Measurements from ENCODE around the gene LXN. TPM values are rescaled to one million over a fixed set of nuclear protein-coding genes. Genes with fewer than 3 reads are reported as not detected.

The LXN gene
- total and polyA plus RNA-seq, 8 donors = 31.4 to 223 (median 174) TPM

DNA sequence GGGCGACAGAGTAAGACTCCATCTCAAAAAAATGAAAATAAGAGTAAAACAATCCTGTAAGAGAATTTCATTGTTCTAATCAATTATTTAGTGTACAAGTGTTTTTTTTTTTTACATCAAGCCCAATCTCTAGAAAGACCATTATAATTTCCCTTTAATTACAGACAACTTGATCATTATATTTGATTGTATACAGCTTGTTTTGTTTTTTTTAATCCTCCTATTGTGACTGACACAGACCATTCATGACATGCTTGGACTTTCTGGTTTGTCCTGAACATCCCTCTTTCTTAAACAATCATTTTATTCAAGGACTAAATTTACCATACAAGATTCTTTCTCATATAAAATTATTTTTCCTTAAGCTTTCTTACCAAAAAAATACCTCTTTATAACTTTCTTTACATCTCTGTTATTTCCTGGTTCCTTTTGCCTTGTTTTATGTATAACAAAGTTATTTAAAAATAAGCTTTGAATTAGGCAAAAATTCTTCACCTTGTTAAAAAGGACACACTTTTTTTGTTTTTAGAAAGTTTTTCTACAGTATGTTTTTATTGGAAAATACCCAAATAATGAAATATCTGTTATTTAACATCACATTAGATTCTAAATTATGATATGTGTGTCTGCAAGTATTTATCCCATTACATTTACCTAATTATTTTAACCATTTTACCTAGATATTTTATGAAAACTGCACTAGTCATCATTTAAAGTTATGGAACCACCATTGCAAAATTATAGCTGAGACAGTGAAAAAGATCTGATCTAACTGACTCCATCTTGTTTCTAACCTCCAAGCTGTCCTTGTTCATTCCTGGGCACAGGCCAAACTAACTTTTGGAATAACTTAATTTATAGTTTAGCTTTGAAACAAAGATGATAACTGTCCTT lies 54.2 kb downstream of the LXN start:
- no peak overlapping the region for H3K27ac ChIP-seq
- H3K9me3 ChIP-seq = peaks cover 0 to 41% of the 10 kb centered on the region in 2 donors
- H3K27me3 ChIP-seq = no peaks in the 10 kb centered on the region
- intact Hi-C loops (cut with DNase I) = no loop called here
- H3K36me3 ChIP-seq = no peaks in the 10 kb centered on the region
- H3K4me1 ChIP-seq = no peaks in the 10 kb centered on the region
- ATAC-seq (no peak), DNase-seq (no peak)
- TF ChIP-seq CTCF (IDR thresholded peaks at IDR 0.05) = no peak
- H3K4me3 ChIP-seq = no peak overlapping the region

Other genes starting within 250 kb of the LXN start
- gene MLF1, start 101.5 kb downstream of the LXN start, total RNA-seq = 10 to 100 TPM; 12.0 TPM
- 10 to 100 TPM; 58.5 to 87.0 (median 63.4) TPM for gene MLF1, start 101.5 kb downstream of the LXN start, polyA plus RNA-seq (ENCODE audit: insufficient read length in 6 of 6)
- 10 to 100 TPM; 28.9 to 49.4 TPM for gene GFM1, start 28.1 kb downstream of the LXN start, total RNA-seq
- 10 to 100 TPM; 54.7 to 63.8 (median 60.5) TPM for gene GFM1, start 28.1 kb downstream of the LXN start, polyA plus RNA-seq (ENCODE audit: insufficient read length in 6 of 6)
- 100 to 1,000 TPM in 1 of 2 donors, 10 to 100 TPM in 1; 52.4 to 131 TPM for gene RARRES1, start 59.8 kb upstream of the LXN start, total RNA-seq
- 100 to 1,000 TPM in 1 of 6 donors, 10 to 100 TPM in 5; 39.4 to 112 (median 65.2) TPM for gene RARRES1, start 59.8 kb upstream of the LXN start, polyA plus RNA-seq (ENCODE audit: insufficient read length in 6 of 6)
- 100 to 1,000 TPM in 1 of 2 donors, 10 to 100 TPM in 1; 86.4 to 134 TPM for gene MFSD1, start 129.4 kb upstream of the LXN start, total RNA-seq
- gene MFSD1, start 129.4 kb upstream of the LXN start, polyA plus RNA-seq (ENCODE audit: insufficient read length in 6 of 6) = 10 to 100 TPM; 48.6 to 56.7 (median 51.9) TPM